ACHN (cell line): ENCODE data around the gene SPINK13.
"Not testable (repeated sequence)": the region's sequence is repeated elsewhere in the genome, so short reads cannot be mapped to it uniquely, and the experiment has no call there.

Experiments
- DNase-seq: peaks from one replicate; pipeline ENCODE4 v3.0.0-alpha.2; 2015
- in situ Hi-C: cut with HindIII; loops from 2 replicates; pipeline ENCODE4 v1.10.0; 2017; ENCODE audit warnings: low sequenced_read_pairs, low pct_ligation_motif_present, low pct_unique_long_range_greater_than_20kb

Gene SPINK13

GRCh38 chr5:148268566-148268965 is at the start of gene SPINK13:
Gene SPINK13, plus strand, starts transcription at chr5:148268794. Its CDS starts 1,279 bp downstream, at chr5:148270073.
- in situ Hi-C loops, result no loop called here
- DNase-seq, result peak; percentile 84

- no peak for DNase-seq
- in situ Hi-C loops, result no loop called here
Observed at GRCh38 chr5:148221508-148221907, 47.1 kb upstream of the SPINK13 start.

GRCh38 chr5:148224117-148224742 is 44.4 kb upstream of the SPINK13 start:
- in situ Hi-C loops, result no loop called here
- no peak for DNase-seq

- no peak for DNase-seq
- in situ Hi-C loops, result no loop called here
Observed at GRCh38 chr5:148228392-148228984, 40.1 kb upstream of the SPINK13 start.

GRCh38 chr5:148229840-148230239 is 38.8 kb upstream of the SPINK13 start:
- in situ Hi-C loops, result no loop called here
- DNase-seq, result no peak

- in situ Hi-C loops, result no loop called here
Observed at GRCh38 chr5:148230240-148230639, 38.4 kb upstream of the SPINK13 start.

GRCh38 chr5:148237785-148238417 is 30.7 kb upstream of the SPINK13 start:
- DNase-seq, result no peak
- in situ Hi-C loops, result no loop called here

More at GRCh38 chr5:148230240-148230639, 38.4 kb upstream of the SPINK13 start:
- DNase-seq, result no peak

GRCh38 chr5:148238418-148238794 is 30.2 kb upstream of the SPINK13 start, which contains the start of gene MARCOL:
Gene MARCOL, plus strand, starts transcription at chr5:148238525. Its CDS starts 73 bp downstream, at chr5:148238598.
- in situ Hi-C loops, result no loop called here
- no peak for DNase-seq

- in situ Hi-C loops, result no loop called here
- DNase-seq, result no peak
Observed at GRCh38 chr5:148248894-148249293, 19.7 kb upstream of the SPINK13 start.

- no peak for DNase-seq
- in situ Hi-C loops, result no loop called here
Observed at GRCh38 chr5:148255456-148255855, 13.1 kb upstream of the SPINK13 start.

GRCh38 chr5:148259288-148259687 is 9.3 kb upstream of the SPINK13 start:
- no peak for DNase-seq
- in situ Hi-C loops, result no loop called here

GRCh38 chr5:148261221-148261620 is 7.4 kb upstream of the SPINK13 start:
- in situ Hi-C loops, result no loop called here
- DNase-seq, result no peak

GRCh38 chr5:148267962-148268361 is 632 bp upstream of the SPINK13 start:
- in situ Hi-C loops, result no loop called here
- peak; percentile 60 for DNase-seq

GRCh38 chr5:148275129-148275528 is 6.5 kb downstream of the SPINK13 start:
- DNase-seq, in situ Hi-C loops: not testable (repeated sequence)

GRCh38 chr5:148280893-148281292 is 12.3 kb downstream of the SPINK13 start:
- in situ Hi-C loops, DNase-seq: not testable (repeated sequence)

GRCh38 chr5:148281336-148281735 is 12.7 kb downstream of the SPINK13 start:
- DNase-seq, in situ Hi-C loops: not testable (repeated sequence)

- DNase-seq, result peak; percentile 20
- in situ Hi-C loops, result no loop called here
Observed at GRCh38 chr5:148290271-148291195, 21.9 kb downstream of the SPINK13 start.

GRCh38 chr5:148297731-148298130 is 29.1 kb downstream of the SPINK13 start:
- no peak for DNase-seq
- in situ Hi-C loops, result no loop called here

GRCh38 chr5:148306446-148306845 is 37.9 kb downstream of the SPINK13 start:
- in situ Hi-C loops, result no loop called here
- no peak for DNase-seq
